Measurements from ENCODE around the gene CDADC1.

CDADC1 gene

DNA sequence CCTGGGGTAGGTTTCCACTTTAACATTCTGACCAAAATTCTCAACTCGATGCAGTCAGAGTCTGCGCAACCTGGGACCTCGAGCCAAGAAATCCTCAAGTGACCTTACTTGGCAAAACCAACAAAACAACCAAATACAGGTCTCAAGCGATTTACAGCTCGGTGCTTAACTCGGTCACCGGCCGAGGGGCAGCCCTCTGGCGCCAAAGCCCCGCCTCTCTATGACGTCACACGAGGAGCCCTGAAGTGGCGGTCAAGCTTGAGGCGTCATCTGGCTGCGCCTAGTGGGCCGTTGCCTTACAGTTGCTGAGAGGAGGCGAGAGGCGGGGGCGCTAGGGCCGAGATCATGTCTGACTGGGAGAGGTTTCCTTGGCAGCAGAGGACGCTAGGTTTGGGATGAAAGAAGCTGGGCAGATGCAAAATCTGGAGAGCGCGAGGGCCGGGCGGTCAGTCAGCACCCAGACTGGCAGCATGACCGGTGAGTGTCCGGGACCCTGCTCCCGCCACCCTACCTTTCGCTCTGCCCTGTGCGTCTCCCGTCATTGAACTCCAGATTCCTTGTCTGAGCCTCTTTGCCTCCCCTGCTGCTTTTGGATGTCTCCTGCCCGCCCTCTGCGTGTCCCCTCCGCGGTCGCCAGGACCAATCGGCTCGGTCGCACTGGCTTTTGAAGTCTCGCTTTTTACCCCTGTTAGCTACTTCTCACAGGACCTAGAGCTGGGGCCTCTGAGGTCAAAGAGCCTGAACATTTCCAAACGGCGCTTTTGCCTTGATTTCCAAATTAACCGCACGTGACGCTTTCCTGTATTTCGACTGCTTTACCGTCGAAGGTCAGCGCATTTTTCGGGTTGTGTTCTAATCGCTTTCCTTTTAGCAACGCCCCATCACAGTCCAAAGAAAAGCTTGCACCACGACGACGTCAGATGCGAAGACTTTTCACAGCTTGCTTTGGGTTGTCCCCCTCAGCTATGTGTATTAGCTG is at the start of gene CDADC1:
CDADC1 (plus strand) TSS at position 283 of the 979 bp plus-strand sequence; CDS start at position 396, 113 bp downstream.
- peaks cover 13% of the 10 kb centered on the region for H3K27me3 Mint-ChIP-seq (ENCODE audit: low read depth)
- peaks cover 28% of the 10 kb centered on the region for H3K4me1 Mint-ChIP-seq (ENCODE audit: low read depth)
- H3K36me3 Mint-ChIP-seq (ENCODE audit: low read depth): peaks cover 12% of the 10 kb centered on the region
- H3K9me3 Mint-ChIP-seq: no peaks in the 10 kb centered on the region
- peak within 1 kb of the TSS; percentile 99 for H3K27ac Mint-ChIP-seq
- peak within 1 kb of the TSS; percentile 96 for H3K4me3 Mint-ChIP-seq
- DNase-seq (ENCODE audit: low spot score): peak; percentile 95

DNA sequence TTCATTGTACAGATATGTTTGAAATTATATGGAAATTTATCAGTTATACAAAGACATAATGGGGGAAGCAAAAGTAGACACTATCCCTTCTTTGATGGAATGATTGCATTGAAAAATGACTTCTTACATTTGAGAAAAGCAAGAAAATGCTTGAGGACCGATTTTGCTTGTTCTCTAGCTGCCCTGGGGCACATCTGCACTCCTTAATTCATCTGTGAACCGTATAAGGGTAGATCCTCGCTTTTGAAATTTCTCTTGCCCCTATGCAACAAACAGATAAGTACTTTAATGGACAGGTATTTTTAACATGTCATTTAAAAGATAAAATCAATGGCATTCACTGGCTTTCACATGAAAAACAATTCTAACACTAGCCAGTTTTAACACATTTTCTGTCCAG is 41.1 kb upstream of the CDADC1 start:
- DNase-seq (ENCODE audit: low spot score): no peak
- H3K27ac Mint-ChIP-seq: no peak overlapping the region
- H3K36me3 Mint-ChIP-seq (ENCODE audit: low read depth): peaks cover 38% of the 10 kb centered on the region
- no peaks in the 10 kb centered on the region for H3K27me3 Mint-ChIP-seq (ENCODE audit: low read depth)
- no peaks in the 10 kb centered on the region for H3K9me3 Mint-ChIP-seq
- no peaks in the 10 kb centered on the region for H3K4me1 Mint-ChIP-seq (ENCODE audit: low read depth)
- no peak overlapping the region for H3K4me3 Mint-ChIP-seq

DNA sequence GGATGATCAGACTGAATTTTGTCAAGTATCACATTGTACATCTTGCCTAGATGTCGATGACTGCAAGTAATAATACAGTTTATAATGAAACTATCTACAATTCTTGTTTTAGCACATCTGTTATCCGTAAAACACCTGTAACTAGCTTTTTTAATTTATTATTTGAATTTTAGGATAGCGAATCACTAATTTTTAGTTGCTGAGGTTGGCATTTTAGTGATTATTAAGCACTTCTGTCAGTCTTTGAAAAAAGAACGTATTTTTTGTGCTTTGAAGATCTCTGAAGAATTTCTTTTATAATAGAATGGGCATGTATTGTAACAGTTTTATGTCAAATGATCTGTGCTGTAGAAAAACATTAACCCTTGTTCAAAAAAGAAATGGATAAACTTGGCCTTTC is 39.1 kb upstream of the CDADC1 start:
- no peak overlapping the region for H3K27ac Mint-ChIP-seq
- DNase-seq (ENCODE audit: low spot score): no peak
- H3K4me3 Mint-ChIP-seq: no peak overlapping the region
- H3K9me3 Mint-ChIP-seq: no peaks in the 10 kb centered on the region
- H3K27me3 Mint-ChIP-seq (ENCODE audit: low read depth): no peaks in the 10 kb centered on the region
- H3K4me1 Mint-ChIP-seq (ENCODE audit: low read depth): no peaks in the 10 kb centered on the region
- peaks cover 37% of the 10 kb centered on the region for H3K36me3 Mint-ChIP-seq (ENCODE audit: low read depth)

DNA sequence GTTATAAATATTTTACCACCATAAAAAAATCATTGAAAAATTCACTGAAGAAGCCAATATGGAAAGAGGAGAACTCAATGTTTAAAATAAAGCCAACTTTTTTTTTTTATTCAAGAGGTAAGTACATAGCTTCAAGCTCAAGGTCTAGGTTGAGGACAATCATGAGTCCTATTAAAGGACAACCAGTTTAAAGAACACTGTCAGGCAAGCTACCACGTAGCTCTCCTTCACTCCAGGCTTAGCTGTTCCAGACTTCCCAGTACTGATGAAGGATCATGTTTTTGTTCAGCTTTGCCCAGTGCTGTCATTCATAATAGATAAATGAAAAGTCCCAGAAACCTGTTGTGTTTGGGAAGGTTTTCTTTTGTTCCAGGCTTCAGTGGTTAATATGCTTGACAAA is 37.6 kb upstream of the CDADC1 start:
- Mint-ChIP-seq H3K36me3 (ENCODE audit: low read depth) (peaks cover 31% of the 10 kb centered on the region), H3K27ac (no peak overlapping the region), H3K4me1 (ENCODE audit: low read depth) (peaks cover 6% of the 10 kb centered on the region), H3K27me3 (ENCODE audit: low read depth) (no peaks in the 10 kb centered on the region), H3K4me3 (no peak overlapping the region), H3K9me3 (no peaks in the 10 kb centered on the region)
- DNase-seq (ENCODE audit: low spot score): no peak

DNA sequence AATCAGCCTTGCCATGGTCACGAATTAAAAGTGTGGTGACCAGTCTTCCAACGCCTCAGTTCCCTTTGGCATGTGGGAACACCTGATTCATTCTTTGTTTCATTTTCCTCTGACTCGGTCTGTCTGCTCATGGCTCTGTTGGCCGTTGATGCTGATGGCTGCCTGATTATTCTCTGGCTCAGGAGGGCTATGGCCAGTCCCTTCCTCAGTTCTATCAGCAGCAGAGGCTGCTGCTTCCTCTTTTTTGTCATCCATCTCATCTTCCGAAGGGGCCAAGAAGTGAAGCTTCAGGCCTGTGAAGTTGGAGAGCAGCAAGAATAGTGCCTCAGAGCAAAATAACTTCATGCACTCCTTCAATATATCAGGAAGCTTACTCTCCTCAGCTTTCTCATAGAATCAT is 37.1 kb upstream of the CDADC1 start:
- DNase-seq (ENCODE audit: low spot score): no peak
- no peak overlapping the region for H3K27ac Mint-ChIP-seq
- H3K36me3 Mint-ChIP-seq (ENCODE audit: low read depth): peaks cover 29% of the 10 kb centered on the region
- no peaks in the 10 kb centered on the region for H3K27me3 Mint-ChIP-seq (ENCODE audit: low read depth)
- H3K9me3 Mint-ChIP-seq: no peaks in the 10 kb centered on the region
- H3K4me1 Mint-ChIP-seq (ENCODE audit: low read depth): peaks cover 9% of the 10 kb centered on the region
- H3K4me3 Mint-ChIP-seq: no peak overlapping the region

DNA sequence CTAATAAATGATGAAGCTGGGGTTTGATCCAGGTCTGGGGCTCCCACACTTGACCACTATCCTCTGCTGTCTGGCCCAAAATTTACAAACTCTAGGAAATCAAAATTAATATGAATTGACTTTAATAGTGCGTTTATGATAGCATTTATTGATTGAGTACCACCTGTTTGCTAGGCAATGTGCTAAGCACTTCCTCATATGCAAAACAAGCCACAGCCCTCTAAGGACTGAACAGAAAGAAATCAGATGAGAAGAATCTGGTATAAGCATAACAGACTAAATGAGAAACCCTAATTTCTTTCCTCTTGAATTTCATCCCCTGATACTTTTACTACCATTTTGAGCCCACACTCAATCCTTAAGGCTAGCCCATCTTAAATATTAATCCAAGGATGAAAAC is 34.2 kb upstream of the CDADC1 start:
- no peaks in the 10 kb centered on the region for H3K9me3 Mint-ChIP-seq

DNA sequence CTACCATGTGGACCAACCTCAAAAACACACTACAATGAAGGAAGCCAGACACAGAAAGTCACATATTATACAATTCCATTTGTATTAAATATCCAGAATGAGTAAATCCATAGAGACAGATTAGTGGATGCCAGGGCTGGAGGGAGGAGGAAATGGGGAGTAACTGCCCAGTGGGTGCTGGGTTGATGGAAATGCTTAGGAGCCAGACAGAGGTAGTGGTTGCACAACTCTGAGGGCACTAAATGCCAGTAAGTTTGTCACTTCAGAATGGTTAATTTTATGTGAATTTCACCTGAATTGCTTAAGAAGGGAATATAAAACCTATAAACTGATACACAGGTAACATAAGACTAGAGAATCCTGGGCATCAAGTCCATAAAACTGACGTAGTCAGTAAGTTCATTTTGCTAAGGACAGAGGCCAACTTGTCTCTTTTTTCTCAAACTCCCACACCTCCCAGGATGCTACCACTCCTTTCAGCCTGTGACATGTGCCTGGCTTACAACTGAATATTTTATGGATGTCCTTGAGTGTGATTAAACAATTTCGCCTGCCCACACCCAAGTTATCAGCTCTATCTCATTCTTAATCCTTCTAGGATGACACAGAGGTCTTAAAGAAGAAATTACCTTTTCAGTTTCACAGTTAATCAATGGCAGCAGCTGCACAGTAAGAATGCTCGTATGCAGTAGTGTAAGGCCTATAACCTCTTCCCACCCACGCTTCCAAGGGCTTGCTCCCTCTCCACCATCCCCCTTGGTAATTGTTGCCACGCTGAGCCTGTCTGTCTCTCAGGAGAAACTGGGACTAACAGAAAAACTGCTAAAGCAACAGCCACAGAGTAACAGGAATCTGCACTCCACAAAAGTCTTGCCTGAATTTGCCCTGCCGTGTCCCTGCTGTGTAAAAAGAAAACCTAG is 33.5 kb upstream of the CDADC1 start:
- Mint-ChIP-seq H3K27me3 (ENCODE audit: low read depth) (peaks cover 23% of the 10 kb centered on the region), H3K36me3 (ENCODE audit: low read depth) (peaks cover 18% of the 10 kb centered on the region), H3K4me1 (ENCODE audit: low read depth) (peaks cover 9% of the 10 kb centered on the region), H3K9me3 (no peaks in the 10 kb centered on the region), H3K4me3 (no peak overlapping the region), H3K27ac (no peak overlapping the region)
- DNase-seq (ENCODE audit: low spot score): no peak

More for the DNA sequence above, 34.2 kb upstream of the CDADC1 start:
- Mint-ChIP-seq H3K27me3 (ENCODE audit: low read depth) (peaks cover 16% of the 10 kb centered on the region), H3K36me3 (ENCODE audit: low read depth) (peaks cover 18% of the 10 kb centered on the region), H3K4me1 (ENCODE audit: low read depth) (peaks cover 9% of the 10 kb centered on the region), H3K27ac (no peak overlapping the region), H3K4me3 (no peak overlapping the region)
- no peak for DNase-seq (ENCODE audit: low spot score)

DNA sequence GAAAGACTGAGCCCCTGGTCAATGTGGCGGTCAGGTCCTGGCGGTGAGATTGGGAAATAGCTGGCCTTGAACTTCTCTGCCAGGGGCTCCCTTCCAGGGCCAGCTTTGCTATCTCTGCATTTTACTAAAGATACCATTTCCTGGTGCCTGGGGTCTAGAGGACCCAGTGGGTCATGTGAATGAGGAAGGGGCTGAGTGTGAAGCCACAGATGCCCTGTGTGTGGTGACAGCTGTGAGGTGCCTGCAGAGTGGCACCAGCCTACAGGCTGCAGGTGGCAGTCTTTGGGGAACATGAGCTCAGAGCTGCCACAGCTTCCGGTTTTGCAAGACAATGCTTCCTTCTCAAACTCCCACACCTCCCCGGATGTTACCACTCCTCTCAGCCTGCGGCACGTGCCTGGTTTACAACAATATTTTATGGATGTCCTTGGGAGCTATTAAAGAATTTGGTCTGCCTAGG is 32.8 kb upstream of the CDADC1 start:
- H3K4me3 Mint-ChIP-seq: no peak overlapping the region
- no peaks in the 10 kb centered on the region for H3K9me3 Mint-ChIP-seq
- H3K27me3 Mint-ChIP-seq (ENCODE audit: low read depth): peaks cover 29% of the 10 kb centered on the region
- H3K36me3 Mint-ChIP-seq (ENCODE audit: low read depth): peaks cover 16% of the 10 kb centered on the region
- peaks cover 9% of the 10 kb centered on the region for H3K4me1 Mint-ChIP-seq (ENCODE audit: low read depth)
- DNase-seq (ENCODE audit: low spot score): peak; percentile 12
- no peak overlapping the region for H3K27ac Mint-ChIP-seq

DNA sequence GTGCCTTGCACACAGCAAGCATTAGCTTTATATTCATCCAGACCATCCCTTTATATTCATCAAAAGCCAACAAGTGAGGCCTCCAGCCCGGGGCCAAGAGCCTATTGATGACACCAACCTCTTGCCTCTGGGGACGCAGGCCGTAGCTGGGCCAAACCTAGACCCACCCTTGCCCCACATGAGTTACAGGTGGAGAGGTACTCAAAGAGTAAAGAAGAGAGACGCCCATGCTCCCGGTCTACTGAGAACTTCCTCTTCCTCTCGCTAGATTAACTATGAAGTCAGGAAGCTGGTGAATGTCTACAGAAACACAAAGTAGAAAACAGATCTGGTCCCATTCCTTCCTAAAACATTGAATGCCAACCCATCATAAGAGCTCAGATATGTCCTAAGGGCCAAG is 31.4 kb upstream of the CDADC1 start:
- H3K9me3 Mint-ChIP-seq: no peaks in the 10 kb centered on the region
- peaks cover 10% of the 10 kb centered on the region for H3K36me3 Mint-ChIP-seq (ENCODE audit: low read depth)
- H3K4me3 Mint-ChIP-seq: no peak overlapping the region
- no peak overlapping the region for H3K27ac Mint-ChIP-seq
- peaks cover 12% of the 10 kb centered on the region for H3K4me1 Mint-ChIP-seq (ENCODE audit: low read depth)
- no peak for DNase-seq (ENCODE audit: low spot score)
- peaks cover 36% of the 10 kb centered on the region for H3K27me3 Mint-ChIP-seq (ENCODE audit: low read depth)

DNA sequence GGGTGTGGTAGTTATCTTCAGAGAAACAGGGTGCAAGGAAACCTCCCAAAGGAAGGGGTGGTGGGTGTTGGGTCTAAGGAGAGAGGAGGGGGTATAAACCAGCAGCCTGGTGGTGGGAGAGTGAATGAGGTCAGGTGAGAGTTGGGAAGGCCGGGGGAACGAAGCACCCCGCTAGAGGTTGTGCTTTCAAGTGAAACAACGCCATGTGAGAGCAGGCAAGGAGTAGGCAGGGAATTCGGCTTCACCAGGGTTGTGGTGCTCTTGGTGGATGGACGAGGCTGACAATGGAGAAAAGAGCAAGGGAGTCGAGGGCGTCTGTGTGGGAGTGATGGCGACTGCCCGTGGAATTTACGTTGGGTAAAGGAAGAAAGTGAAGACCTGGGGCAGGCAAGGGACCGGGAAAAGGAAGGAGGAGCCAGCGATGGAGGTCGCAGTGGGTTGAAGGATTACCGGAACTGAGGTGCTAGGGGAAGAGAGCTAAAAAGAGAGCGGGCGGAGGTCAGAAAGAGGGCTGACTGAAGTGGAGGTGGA is 29.7 kb upstream of the CDADC1 start:
- Mint-ChIP-seq H3K27ac (no peak overlapping the region), H3K4me3 (no peak overlapping the region), H3K27me3 (ENCODE audit: low read depth) (peaks cover 53% of the 10 kb centered on the region), H3K4me1 (ENCODE audit: low read depth) (peaks cover 14% of the 10 kb centered on the region), H3K36me3 (ENCODE audit: low read depth) (peaks cover 2% of the 10 kb centered on the region), H3K9me3 (no peaks in the 10 kb centered on the region)
- peak; percentile 2 for DNase-seq (ENCODE audit: low spot score)

DNA sequence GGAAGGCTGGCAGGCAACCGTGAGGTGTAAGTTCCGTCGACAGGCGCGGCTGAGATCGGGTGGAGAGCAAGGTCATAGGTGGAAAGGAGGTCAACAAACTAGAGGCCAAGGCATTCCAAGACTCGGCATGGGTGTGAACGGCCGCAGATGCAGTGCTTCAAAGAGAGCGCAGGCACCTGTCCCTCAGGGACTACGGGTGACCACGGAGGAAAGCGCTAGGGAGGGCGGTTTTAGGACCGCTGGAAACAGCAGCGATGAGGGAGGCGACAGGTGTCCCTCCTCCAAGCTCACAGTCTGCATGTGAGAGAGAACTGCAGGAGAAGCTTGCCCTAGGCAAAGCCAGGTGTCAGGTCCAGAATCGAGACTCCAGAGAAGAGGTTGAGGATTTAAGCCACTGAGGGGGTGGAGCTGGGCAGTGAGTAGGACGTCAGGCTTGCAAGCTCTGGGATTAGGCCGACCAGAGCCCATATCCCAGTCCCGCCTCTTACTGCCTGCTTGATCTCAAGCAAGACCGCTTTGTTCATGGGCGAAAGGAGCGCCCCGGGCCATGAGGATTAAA is 29.2 kb upstream of the CDADC1 start:
- H3K9me3 Mint-ChIP-seq: no peaks in the 10 kb centered on the region
- peaks cover 14% of the 10 kb centered on the region for H3K4me1 Mint-ChIP-seq (ENCODE audit: low read depth)
- H3K4me3 Mint-ChIP-seq: no peak overlapping the region
- DNase-seq (ENCODE audit: low spot score): peak; percentile 2
- no peak overlapping the region for H3K27ac Mint-ChIP-seq
- H3K27me3 Mint-ChIP-seq (ENCODE audit: low read depth): peaks cover 55% of the 10 kb centered on the region
- H3K36me3 Mint-ChIP-seq (ENCODE audit: low read depth): peaks cover 2% of the 10 kb centered on the region

DNA sequence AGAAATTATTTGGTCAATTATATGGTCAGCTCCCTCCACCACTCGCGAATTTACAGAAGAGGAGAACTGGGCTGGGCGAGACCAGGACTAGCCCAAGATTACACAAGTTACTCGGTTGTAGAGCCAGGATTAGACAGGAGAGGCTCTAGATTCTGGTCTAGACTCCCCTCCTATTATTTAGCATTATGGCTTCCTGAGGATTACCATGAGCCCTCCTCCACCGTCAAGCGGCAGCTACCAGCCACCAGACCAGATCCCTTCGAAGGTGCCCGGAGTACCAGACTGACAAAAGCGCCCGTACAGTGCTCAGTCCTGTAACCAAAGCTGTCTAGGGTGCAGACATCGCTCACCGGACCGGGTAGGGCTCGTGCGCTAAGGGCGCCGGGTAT is 28.1 kb upstream of the CDADC1 start:
- Mint-ChIP-seq H3K4me3 (peak overlapping the region; percentile 53), H3K27me3 (ENCODE audit: low read depth) (peaks cover 64% of the 10 kb centered on the region), H3K4me1 (ENCODE audit: low read depth) (peaks cover 12% of the 10 kb centered on the region), H3K9me3 (no peaks in the 10 kb centered on the region), H3K36me3 (ENCODE audit: low read depth) (peaks cover 2% of the 10 kb centered on the region), H3K27ac (no peak overlapping the region)
- no peak for DNase-seq (ENCODE audit: low spot score)

DNA sequence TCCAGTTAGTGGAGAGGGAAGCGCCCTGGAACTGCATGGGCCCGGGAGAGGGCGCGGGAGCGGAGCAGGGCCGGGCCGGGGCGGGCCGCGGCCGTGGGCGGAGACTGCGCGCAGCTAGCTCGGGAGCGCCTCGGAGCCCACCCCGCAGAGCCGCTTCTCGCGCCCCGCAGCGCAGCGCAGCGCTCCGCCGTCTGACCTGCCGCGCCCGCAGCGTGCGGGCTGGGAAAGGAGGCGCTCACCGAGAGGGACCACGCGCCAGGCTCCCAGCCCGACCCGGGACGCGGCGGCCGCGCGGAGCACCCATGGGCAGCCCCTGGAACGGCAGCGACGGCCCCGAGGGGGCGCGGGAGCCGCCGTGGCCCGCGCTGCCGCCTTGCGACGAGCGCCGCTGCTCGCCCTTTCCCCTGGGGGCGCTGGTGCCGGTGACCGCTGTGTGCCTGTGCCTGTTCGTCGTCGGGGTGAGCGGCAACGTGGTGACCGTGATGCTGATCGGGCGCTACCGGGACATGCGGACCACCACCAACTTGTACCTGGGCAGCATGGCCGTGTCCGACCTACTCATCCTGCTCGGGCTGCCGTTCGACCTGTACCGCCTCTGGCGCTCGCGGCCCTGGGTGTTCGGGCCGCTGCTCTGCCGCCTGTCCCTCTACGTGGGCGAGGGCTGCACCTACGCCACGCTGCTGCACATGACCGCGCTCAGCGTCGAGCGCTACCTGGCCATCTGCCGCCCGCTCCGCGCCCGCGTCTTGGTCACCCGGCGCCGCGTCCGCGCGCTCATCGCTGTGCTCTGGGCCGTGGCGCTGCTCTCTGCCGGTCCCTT is 27.5 kb upstream of the CDADC1 start, which contains the start of gene MLNR:
MLNR (plus strand) TSS at position 303 of the 820 bp plus-strand sequence; CDS start at position 303, 0 bp downstream.
- peak; percentile 27 for DNase-seq (ENCODE audit: low spot score)
- Mint-ChIP-seq H3K36me3 (ENCODE audit: low read depth) (no peaks in the 10 kb centered on the region), H3K27me3 (ENCODE audit: low read depth) (peaks cover 70% of the 10 kb centered on the region), H3K9me3 (no peaks in the 10 kb centered on the region), H3K27ac (no peak within 1 kb of the TSS), H3K4me3 (peak within 1 kb of the TSS; percentile 53), H3K4me1 (ENCODE audit: low read depth) (peaks cover 6% of the 10 kb centered on the region)
